HCT116 (cell line): ENCODE measurements around the gene TDRD7. TPM values are rescaled to one million over a fixed set of nuclear protein-coding genes. Genes with fewer than 3 reads are reported as not detected.

Experiments
- ATAC-seq: fragments of 200-7000 bp; cut with Tn5 transposase; 2 replicates; pipeline ENCODE4 v1.9.1; 2020; ENCODE audit warnings: mild to moderate bottlenecking, moderate library complexity
- BruUV-seq: library from RNA; stranded (reverse); fragments of 400-500 nt; replicated peaks from 2 replicates; lab custom pipeline; 2021; lab: Mats Ljungman, UMichigan
- CTCF ChIA-PET: fragments of 300-600 bp; sonication (Branson Sonifier 250); formaldehyde crosslinking; loops from one replicate; lab custom pipeline; 2021; ENCODE audit warnings: antibody characterized with exemption; lab: Charles Lee
- POLR2A ChIA-PET: fragments of 300-600, 350-600 bp; sonication (Branson Sonifier 250); formaldehyde crosslinking; loops from one replicate; lab custom pipeline; 2021; ENCODE audit warnings: antibody characterized with exemption; lab: Charles Lee
- RAD21 ChIA-PET, 2 experiments: fragments of 300-600 bp; sonication (Branson Sonifier 250); formaldehyde crosslinking; loops; one replicate each; lab custom pipeline; 2023; ENCODE audit warnings: low total read pairs in 2 of 2; ENCODE audit not compliant: uncharacterized antibody in 2 of 2, unreplicated experiment in 2 of 2, low non-redundant PET in 1 of 2; lab: Charles Lee
- DNase-seq: peaks from one replicate; pipeline ENCODE4 v3.0.0-alpha.2; 2010; ENCODE audit warnings: low read depth, low spot score
- H2AFZ ChIP-seq: fragments of 200-600 bp; shearing (Covaris generic), sonication (generic); 2 replicates; pipeline ENCODE4 v1.6.1; 2017; ENCODE audit warnings: low read depth, mixed run types, mixed read lengths, antibody characterized with exemption, low read length; ENCODE audit not compliant: poor library complexity, severe bottlenecking
- H3K27ac ChIP-seq: 2 replicates; pipeline ENCODE4 v1.5.1; 2012; ENCODE audit warnings: low read depth, low read length
- H3K27me3 ChIP-seq: fragments of 200-600 bp; sonication (generic); 2 replicates; pipeline ENCODE4 v1.6.1; 2016; ENCODE audit warnings: mixed run types, low read length, mixed read lengths; ENCODE audit not compliant: insufficient read depth
- H3K36me3 ChIP-seq, 2 experiments: fragments of 200-500 bp in 1 of 2; fragments of 200-600 bp in 1 of 2; sonication (Bioruptor generic) in 1 of 2; sonication (generic) in 1 of 2; 2 replicates each; pipeline versions ENCODE4 v1.5.1 to v1.6.1; 2014 to 2016; ENCODE audit warnings: low read length in 2 of 2, inconsistent platforms in 1 of 2, mixed read lengths in 1 of 2, mixed run types in 1 of 2; ENCODE audit not compliant: insufficient read depth in 2 of 2, control insufficient read depth in 1 of 2
- H3K4me1 ChIP-seq, 2 experiments: fragments of 200-600 bp in 1 of 2; sonication (generic) in 1 of 2; 2 replicates each; pipeline versions ENCODE4 v1.5.1 to v1.6.1; 2012 to 2017; ENCODE audit warnings: low read length in 2 of 2, inconsistent platforms in 1 of 2, mild to moderate bottlenecking in 1 of 2, mixed read lengths in 1 of 2, mixed run types in 1 of 2, moderate library complexity in 1 of 2; ENCODE audit not compliant: insufficient read depth in 2 of 2, control insufficient read depth in 1 of 2
- H3K4me2 ChIP-seq: fragments of 200-600 bp; sonication (generic); 2 replicates; pipeline ENCODE4 v1.6.1; 2017; ENCODE audit warnings: mixed run types, low read length, mixed read lengths
- H3K4me3 ChIP-seq, 2 experiments: fragments of 200-600 bp in 1 of 2; sonication (generic) in 1 of 2; replicated peaks in 1 of 2; 2 replicates each; pipeline ENCODE4 v1.5.1; 2011 to 2016; ENCODE audit warnings: low read length in 2 of 2, control low read depth in 1 of 2, low read depth in 1 of 2, mild to moderate bottlenecking in 1 of 2, mixed read lengths in 1 of 2, mixed run types in 1 of 2
- H3K79me2 ChIP-seq: fragments of 200-600 bp; sonication (generic); 2 replicates; pipeline ENCODE4 v1.6.1; 2017; ENCODE audit warnings: mild to moderate bottlenecking, mixed run types, low read length, moderate library complexity, mixed read lengths; ENCODE audit not compliant: insufficient read depth
- H3K9ac ChIP-seq: fragments of 200-600 bp; sonication (generic); 2 replicates; pipeline ENCODE4 v1.6.1; 2016; ENCODE audit warnings: low read length, mixed read lengths
- H3K9me2 ChIP-seq: fragments of 200-600 bp; sonication (generic), shearing (Covaris generic); 2 replicates; pipeline ENCODE4 v1.6.1; 2017; ENCODE audit warnings: mixed run types, mild to moderate bottlenecking, moderate library complexity; ENCODE audit not compliant: insufficient read depth
- H3K9me3 ChIP-seq, 2 experiments: fragments of 200-500 bp in 1 of 2; fragments of 200-600 bp in 1 of 2; sonication (Bioruptor generic) in 1 of 2; sonication (generic) in 1 of 2; 2 replicates each; pipeline ENCODE4 v1.6.1; 2014 to 2017; ENCODE audit warnings: low read length in 2 of 2, mixed read lengths in 2 of 2, inconsistent platforms in 1 of 2, low read depth in 1 of 2, mild to moderate bottlenecking in 1 of 2, mixed run types in 1 of 2, moderate library complexity in 1 of 2; ENCODE audit not compliant: control insufficient read depth in 1 of 2, insufficient read depth in 1 of 2
- H4K20me1 ChIP-seq: fragments of 200-600 bp; sonication (generic), shearing (Covaris generic); 2 replicates; pipeline ENCODE4 v1.6.1; 2017; ENCODE audit warnings: mixed run types, mild to moderate bottlenecking, moderate library complexity; ENCODE audit not compliant: insufficient read depth
- ATF3 ChIP-seq: IDR thresholded peaks from 2 replicates; pipeline ENCODE4 v1.6.1; 2012
- EZH2phosphoT487 ChIP-seq: fragments of 200-600 bp; IDR thresholded peaks from 2 replicates; pipeline ENCODE4 v1.6.1; 2018; ENCODE audit warnings: antibody characterized with exemption, borderline replicate concordance
- FOSL1 ChIP-seq: IDR thresholded peaks from 2 replicates; pipeline ENCODE4 v1.6.1; 2012; ENCODE audit warnings: low read depth
- JUND ChIP-seq: IDR thresholded peaks from 2 replicates; pipeline ENCODE4 v1.6.1; 2012
- POLR2AphosphoS5 ChIP-seq: IDR thresholded peaks from 2 replicates; pipeline ENCODE4 v1.6.1; 2011; ENCODE audit warnings: mild to moderate bottlenecking, low read depth, low read length, moderate library complexity
- SRF ChIP-seq: IDR thresholded peaks from 2 replicates; pipeline ENCODE4 v1.6.1; 2012; ENCODE audit warnings: low read depth
- YY1 ChIP-seq: IDR thresholded peaks from 2 replicates; pipeline ENCODE4 v1.6.1; 2011; ENCODE audit warnings: low read length, low read depth, moderate library complexity, mild to moderate bottlenecking; ENCODE audit not compliant: insufficient replicate concordance; ENCODE audit errors: extremely low read depth
- ZBTB33 ChIP-seq: IDR thresholded peaks from 2 replicates; pipeline ENCODE4 v1.6.1; 2011; ENCODE audit warnings: mild to moderate bottlenecking, low read length, moderate library complexity; ENCODE audit not compliant: insufficient replicate concordance; ENCODE audit errors: extremely low read depth
- ZFX ChIP-seq: fragments of 450-650 bp; IDR thresholded peaks from 2 replicates; pipeline ENCODE4 v1.6.1; 2017
- intact Hi-C: fragments of 100-400 bp; cut with micrococcal nuclease; formaldehyde crosslinking; loops from 2 replicates; pipeline ENCODE4 v1.10.0; 2022
- total RNA-seq: library from RNA; stranded (reverse); gene quantifications from one replicate; pipeline ENCODE4 v1.2.1, GENCODE V29; 2021; ENCODE audit not compliant: unreplicated experiment

TDRD7 gene
- total RNA-seq, 1 experiment from 2014 or later: 8.0 TPM

- H3K9me2 ChIP-seq: no peaks in the 10 kb centered on the region
- no peaks in the 10 kb centered on the region for H3K27me3 ChIP-seq
- no peaks in the 10 kb centered on the region for H3K4me1 ChIP-seq
- H4K20me1 ChIP-seq: no peaks in the 10 kb centered on the region
- POLR2A ChIA-PET: no interaction called here
- no peak overlapping the region for H3K4me3 ChIP-seq
- H3K27ac ChIP-seq: no peak overlapping the region
- H3K36me3 ChIP-seq: no peaks in the 10 kb centered on the region
- DNase-seq: no peak
- no peak overlapping the region for H3K4me2 ChIP-seq
- no peak for ATAC-seq
- intact Hi-C loops: no loop called here
- RAD21 ChIA-PET: no interaction called here
- H3K9ac ChIP-seq: no peak overlapping the region
- CTCF ChIA-PET: no interaction called here
- H3K79me2 ChIP-seq: no peaks in the 10 kb centered on the region
- H2AFZ ChIP-seq: no peak overlapping the region
- H3K9me3 ChIP-seq: no peaks in the 10 kb centered on the region
- TF ChIP-seq EZH2phosphoT487 (no peak), SRF (no peak), ZBTB33 (no peak), YY1 (no peak), FOSL1 (no peak), POLR2AphosphoS5 (no peak), ZFX (no peak), JUND (no peak)
- BruUV-seq: no TSS peak
Measured at GRCh38 chr9:97425973-97426336, 14.1 kb downstream of the TDRD7 start.

GRCh38 chr9:97427885-97428284 lies 16.0 kb downstream of the TDRD7 start:
- no TSS peak for BruUV-seq
- ChIA-PET RAD21 (no interaction called here), CTCF (no interaction called here), POLR2A (no interaction called here)
- Histone ChIP-seq H3K9me3 (no peaks in the 10 kb centered on the region), H3K4me2 (no peak overlapping the region), H3K4me1 (no peaks in the 10 kb centered on the region), H3K4me3 (no peak overlapping the region), H3K36me3 (no peaks in the 10 kb centered on the region), H3K27me3 (no peaks in the 10 kb centered on the region), H3K27ac (no peak overlapping the region), H2AFZ (no peak overlapping the region), H4K20me1 (no peaks in the 10 kb centered on the region), H3K9me2 (no peaks in the 10 kb centered on the region), H3K79me2 (no peaks in the 10 kb centered on the region), H3K9ac (no peak overlapping the region)
- intact Hi-C loops: no loop called here
- ATAC-seq (no peak), DNase-seq (no peak)
- TF ChIP-seq SRF (no peak), ATF3 (no peak), ZBTB33 (no peak)
